ENCODE measurements around the gene FBXW12. TPM values are rescaled to one million over a fixed set of nuclear protein-coding genes. Genes with fewer than 3 reads are reported as not detected.

Gene FBXW12
- total RNA-seq, 1 experiment from 2014 or later = not detected

DNA sequence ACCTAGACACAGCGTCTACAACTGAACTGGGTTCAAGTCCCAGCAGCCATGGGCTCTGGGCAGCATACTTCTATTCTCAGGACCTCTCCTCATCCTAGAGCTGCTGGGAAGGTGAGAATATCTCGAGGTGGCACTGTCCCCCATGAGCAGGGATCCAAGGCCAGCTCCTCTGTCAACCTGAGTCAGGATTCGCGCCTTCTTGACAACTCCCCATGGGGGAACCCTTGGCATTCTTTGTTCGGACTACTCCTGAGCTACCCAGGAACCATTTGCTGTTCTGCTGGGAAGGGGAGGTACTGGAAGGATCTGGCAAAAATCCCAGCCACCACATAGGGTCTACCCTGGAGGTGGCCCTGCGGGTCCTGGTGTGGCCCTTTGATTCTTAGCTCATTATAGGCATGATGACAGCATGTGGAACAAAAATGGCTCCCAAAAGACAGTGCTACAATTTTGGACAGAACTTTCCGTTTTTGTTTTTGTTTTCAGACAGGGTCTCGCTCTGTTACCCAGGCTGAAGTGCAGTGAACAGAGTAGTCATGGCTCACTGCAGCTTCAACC, 35.6 kb downstream of the FBXW12 start:
- RAD21 ChIA-PET (ENCODE audit: low non-redundant PET in 1 of 2, low total read pairs in 2 of 2, uncharacterized antibody in 2 of 2, unreplicated experiment in 2 of 2) = interaction anchor here in 1 of 2 experiments (0.6 kb wide), 1 partner anchor 592 kb away, joined by 7 read pairs; no protein-coding TSS in a partner anchor
- H3K36me3 ChIP-seq (ENCODE audit: control insufficient read depth in 1 of 2, insufficient read depth in 2 of 2, low read length in 2 of 2) = peaks cover 2 to 3% of the 10 kb centered on the region in 2 experiments; a peak in 2 of 4 replicates
- CTCF ChIA-PET = interaction anchor here (1.9 to 2.6 kb wide), 2 partner anchors 28 to 33 kb away, joined by 6 to 17 read pairs; partner anchors contain the start of genes CCDC51 and TMA7

More for the DNA sequence above, 35.6 kb downstream of the FBXW12 start:
- DNase-seq (ENCODE audit: low read depth, low spot score) (no peak), ATAC-seq (no peak)
- no peak overlapping the region for H3K27ac ChIP-seq (ENCODE audit: low read depth, low read length)
- POLR2A ChIA-PET = no interaction called here
- no peaks in the 10 kb centered on the region for H4K20me1 ChIP-seq (ENCODE audit: insufficient read depth)
- no peaks in the 10 kb centered on the region for H3K9me2 ChIP-seq (ENCODE audit: insufficient read depth)
- H3K4me2 ChIP-seq (ENCODE audit: low read length) = no peak overlapping the region
- no peak overlapping the region for H2AFZ ChIP-seq (ENCODE audit: low read depth, low read length, poor library complexity, severe bottlenecking)
- no peak overlapping the region for H3K9ac ChIP-seq (ENCODE audit: low read length)
- no peaks in the 10 kb centered on the region for H3K79me2 ChIP-seq (ENCODE audit: insufficient read depth, low read length)
- H3K9me3 ChIP-seq (ENCODE audit: control insufficient read depth in 1 of 2, insufficient read depth in 1 of 2, low read depth in 1 of 2, low read length in 2 of 2) = no peaks in the 10 kb centered on the region
- peaks cover 2 to 17% of the 10 kb centered on the region in 2 experiments; a peak in 3 of 4 replicates for H3K4me1 ChIP-seq (ENCODE audit: control insufficient read depth in 1 of 2, insufficient read depth in 2 of 2, low read length in 2 of 2)
- no TSS peak for BruUV-seq (replicated peaks)
- intact Hi-C loops (cut with micrococcal nuclease) = no loop called here
- H3K4me3 ChIP-seq (replicated peaks in 1 of 2; ENCODE audit: low read depth in 1 of 2, low read length in 2 of 2) = no peak overlapping the region
- H3K27me3 ChIP-seq (ENCODE audit: insufficient read depth, low read length) = no peaks in the 10 kb centered on the region
- TF ChIP-seq, protein P1, sequence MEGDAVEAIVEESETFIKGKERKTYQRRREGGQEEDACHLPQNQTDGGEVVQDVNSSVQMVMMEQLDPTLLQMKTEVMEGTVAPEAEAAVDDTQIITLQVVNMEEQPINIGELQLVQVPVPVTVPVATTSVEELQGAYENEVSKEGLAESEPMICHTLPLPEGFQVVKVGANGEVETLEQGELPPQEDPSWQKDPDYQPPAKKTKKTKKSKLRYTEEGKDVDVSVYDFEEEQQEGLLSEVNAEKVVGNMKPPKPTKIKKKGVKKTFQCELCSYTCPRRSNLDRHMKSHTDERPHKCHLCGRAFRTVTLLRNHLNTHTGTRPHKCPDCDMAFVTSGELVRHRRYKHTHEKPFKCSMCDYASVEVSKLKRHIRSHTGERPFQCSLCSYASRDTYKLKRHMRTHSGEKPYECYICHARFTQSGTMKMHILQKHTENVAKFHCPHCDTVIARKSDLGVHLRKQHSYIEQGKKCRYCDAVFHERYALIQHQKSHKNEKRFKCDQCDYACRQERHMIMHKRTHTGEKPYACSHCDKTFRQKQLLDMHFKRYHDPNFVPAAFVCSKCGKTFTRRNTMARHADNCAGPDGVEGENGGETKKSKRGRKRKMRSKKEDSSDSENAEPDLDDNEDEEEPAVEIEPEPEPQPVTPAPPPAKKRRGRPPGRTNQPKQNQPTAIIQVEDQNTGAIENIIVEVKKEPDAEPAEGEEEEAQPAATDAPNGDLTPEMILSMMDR (IDR thresholded peaks at IDR 0.05 in 2 of 3, conservative IDR thresholded peaks at IDR 0.05 in 1 of 3; ENCODE audit: borderline replicate concordance in 1 of 3, insufficient read depth in 1 of 3, low read depth in 2 of 3, low read length in 2 of 3) = no peak
- TF ChIP-seq EGR1 (IDR thresholded peaks at IDR 0.05; ENCODE audit: low read depth) (no peak), YY1 (IDR thresholded peaks at IDR 0.05; ENCODE audit: extremely low read depth, insufficient replicate concordance, low read depth, low read length) (no peak), POLR2A (IDR thresholded peaks at IDR 0.05; ENCODE audit: borderline replicate concordance, extremely low read depth, insufficient read depth, insufficient read length) (no peak), ZFX (IDR thresholded peaks at IDR 0.05) (no peak), RAD21 (IDR thresholded peaks at IDR 0.05; ENCODE audit: low read depth) (no peak), JUND (IDR thresholded peaks at IDR 0.05) (no peak), CBX3 (IDR thresholded peaks at IDR 0.05; ENCODE audit: low read depth) (no peak), TCF7L2 (IDR thresholded peaks at IDR 0.05; ENCODE audit: borderline replicate concordance, extremely low read depth, insufficient read depth, insufficient read length) (no peak), SRF (IDR thresholded peaks at IDR 0.05; ENCODE audit: low read depth) (no peak), CEBPB (IDR thresholded peaks at IDR 0.05; ENCODE audit: low read depth) (no peak), EZH2phosphoT487 (IDR thresholded peaks at IDR 0.05; ENCODE audit: borderline replicate concordance) (no peak), SP1 (IDR thresholded peaks at IDR 0.05; ENCODE audit: low read depth) (no peak), ZNF274 (IDR thresholded peaks at IDR 0.05; ENCODE audit: low read depth, low read length) (no peak)
- TF ChIP-seq, protein P2, sequence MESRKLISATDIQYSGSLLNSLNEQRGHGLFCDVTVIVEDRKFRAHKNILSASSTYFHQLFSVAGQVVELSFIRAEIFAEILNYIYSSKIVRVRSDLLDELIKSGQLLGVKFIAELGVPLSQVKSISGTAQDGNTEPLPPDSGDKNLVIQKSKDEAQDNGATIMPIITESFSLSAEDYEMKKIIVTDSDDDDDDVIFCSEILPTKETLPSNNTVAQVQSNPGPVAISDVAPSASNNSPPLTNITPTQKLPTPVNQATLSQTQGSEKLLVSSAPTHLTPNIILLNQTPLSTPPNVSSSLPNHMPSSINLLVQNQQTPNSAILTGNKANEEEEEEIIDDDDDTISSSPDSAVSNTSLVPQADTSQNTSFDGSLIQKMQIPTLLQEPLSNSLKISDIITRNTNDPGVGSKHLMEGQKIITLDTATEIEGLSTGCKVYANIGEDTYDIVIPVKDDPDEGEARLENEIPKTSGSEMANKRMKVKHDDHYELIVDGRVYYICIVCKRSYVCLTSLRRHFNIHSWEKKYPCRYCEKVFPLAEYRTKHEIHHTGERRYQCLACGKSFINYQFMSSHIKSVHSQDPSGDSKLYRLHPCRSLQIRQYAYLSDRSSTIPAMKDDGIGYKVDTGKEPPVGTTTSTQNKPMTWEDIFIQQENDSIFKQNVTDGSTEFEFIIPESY (IDR thresholded peaks at IDR 0.05; ENCODE audit: extremely low read depth, insufficient replicate concordance, low read length) = no peak
- TF ChIP-seq, protein P3, sequence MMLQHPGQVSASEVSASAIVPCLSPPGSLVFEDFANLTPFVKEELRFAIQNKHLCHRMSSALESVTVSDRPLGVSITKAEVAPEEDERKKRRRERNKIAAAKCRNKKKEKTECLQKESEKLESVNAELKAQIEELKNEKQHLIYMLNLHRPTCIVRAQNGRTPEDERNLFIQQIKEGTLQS (IDR thresholded peaks at IDR 0.05) = no peak
- TF ChIP-seq, protein P4, sequence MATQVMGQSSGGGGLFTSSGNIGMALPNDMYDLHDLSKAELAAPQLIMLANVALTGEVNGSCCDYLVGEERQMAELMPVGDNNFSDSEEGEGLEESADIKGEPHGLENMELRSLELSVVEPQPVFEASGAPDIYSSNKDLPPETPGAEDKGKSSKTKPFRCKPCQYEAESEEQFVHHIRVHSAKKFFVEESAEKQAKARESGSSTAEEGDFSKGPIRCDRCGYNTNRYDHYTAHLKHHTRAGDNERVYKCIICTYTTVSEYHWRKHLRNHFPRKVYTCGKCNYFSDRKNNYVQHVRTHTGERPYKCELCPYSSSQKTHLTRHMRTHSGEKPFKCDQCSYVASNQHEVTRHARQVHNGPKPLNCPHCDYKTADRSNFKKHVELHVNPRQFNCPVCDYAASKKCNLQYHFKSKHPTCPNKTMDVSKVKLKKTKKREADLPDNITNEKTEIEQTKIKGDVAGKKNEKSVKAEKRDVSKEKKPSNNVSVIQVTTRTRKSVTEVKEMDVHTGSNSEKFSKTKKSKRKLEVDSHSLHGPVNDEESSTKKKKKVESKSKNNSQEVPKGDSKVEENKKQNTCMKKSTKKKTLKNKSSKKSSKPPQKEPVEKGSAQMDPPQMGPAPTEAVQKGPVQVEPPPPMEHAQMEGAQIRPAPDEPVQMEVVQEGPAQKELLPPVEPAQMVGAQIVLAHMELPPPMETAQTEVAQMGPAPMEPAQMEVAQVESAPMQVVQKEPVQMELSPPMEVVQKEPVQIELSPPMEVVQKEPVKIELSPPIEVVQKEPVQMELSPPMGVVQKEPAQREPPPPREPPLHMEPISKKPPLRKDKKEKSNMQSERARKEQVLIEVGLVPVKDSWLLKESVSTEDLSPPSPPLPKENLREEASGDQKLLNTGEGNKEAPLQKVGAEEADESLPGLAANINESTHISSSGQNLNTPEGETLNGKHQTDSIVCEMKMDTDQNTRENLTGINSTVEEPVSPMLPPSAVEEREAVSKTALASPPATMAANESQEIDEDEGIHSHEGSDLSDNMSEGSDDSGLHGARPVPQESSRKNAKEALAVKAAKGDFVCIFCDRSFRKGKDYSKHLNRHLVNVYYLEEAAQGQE (IDR thresholded peaks at IDR 0.05; ENCODE audit: low read depth) = no peak

Data from HCT116 (cell line).